GM21737 (cell line): ENCODE results near the gene TLE3.
"Not testable (repeated sequence)": the region's sequence is repeated elsewhere in the genome, so short reads cannot be mapped to it uniquely, and the experiment has no call there.

ENCODE experiments used
- ATAC-seq: cut with Tn5 transposase; IDR thresholded peaks from one replicate; pipeline ENCODE4 v1.9.1; 2021; ENCODE audit warnings: mild to moderate bottlenecking, moderate library complexity; ENCODE audit not compliant: unreplicated experiment

The TLE3 gene

GRCh38 chr15:70127288-70127746 lies 29.6 kb upstream of the TLE3 start:
- no peak for ATAC-seq

- no peak for ATAC-seq
Observed at GRCh38 chr15:70126362-70126761, 28.6 kb upstream of the TLE3 start.

GRCh38 chr15:70125605-70126004 lies 27.9 kb upstream of the TLE3 start:
- ATAC-seq = no peak

GRCh38 chr15:70121624-70122302 lies 24.0 kb upstream of the TLE3 start:
- ATAC-seq = no peak

GRCh38 chr15:70120958-70121623 lies 23.4 kb upstream of the TLE3 start:
- no peak for ATAC-seq

- no peak for ATAC-seq
Observed at GRCh38 chr15:70119911-70120508, 22.3 kb upstream of the TLE3 start.

GRCh38 chr15:70118599-70118998 lies 20.9 kb upstream of the TLE3 start:
- no peak for ATAC-seq

GRCh38 chr15:70116317-70116716 lies 18.6 kb upstream of the TLE3 start:
- ATAC-seq = no peak

GRCh38 chr15:70114221-70114620 lies 16.5 kb upstream of the TLE3 start:
- ATAC-seq = no peak

GRCh38 chr15:70113304-70113700 lies 15.6 kb upstream of the TLE3 start:
- no peak for ATAC-seq

- not testable (repeated sequence) for ATAC-seq
Observed at GRCh38 chr15:70112572-70113303, 15.0 kb upstream of the TLE3 start.

GRCh38 chr15:70112074-70112395 lies 14.3 kb upstream of the TLE3 start:
- ATAC-seq = no peak

- no peak for ATAC-seq
Observed at GRCh38 chr15:70111203-70112073, 13.7 kb upstream of the TLE3 start.

- ATAC-seq = no peak
Observed at GRCh38 chr15:70109978-70110377, 12.3 kb upstream of the TLE3 start.

GRCh38 chr15:70109531-70109930 lies 11.8 kb upstream of the TLE3 start:
- no peak for ATAC-seq

GRCh38 chr15:70103880-70104626 lies 6.3 kb upstream of the TLE3 start:
- ATAC-seq = no peak

GRCh38 chr15:70102827-70103226 lies 5.1 kb upstream of the TLE3 start:
- no peak for ATAC-seq

GRCh38 chr15:70101459-70102113 lies 3.9 kb upstream of the TLE3 start:
- ATAC-seq = no peak
